Natural killer cell (primary cell): Measurements from ENCODE around the gene ZC3H4. TPM values are rescaled to one million over a fixed set of nuclear protein-coding genes. Genes with fewer than 3 reads are reported as not detected.
A peak's percentile ranks its signal among the peaks of the same experiment; 100 is the strongest.

ENCODE experiments used
- ATAC-seq, 3 donors: fragments of 150-1000 bp in 2 of 3; fragments of 200-7000 bp in 1 of 3; cut with Tn5 transposase; 1 replicate in 1 of 3; 2 replicates in 2 of 3; pipeline ENCODE4 v1.10.0; 2021; ENCODE audit warnings: mild to moderate bottlenecking in 2 of 3, moderate library complexity in 2 of 3
- DNase-seq, 2 donors: peaks; one replicate each; pipeline versions ENCODE4 v3.0.0 to v3.0.0-alpha.2; 2013 to 2021; ENCODE audit warnings: mixed read lengths in 1 of 2
- H3K27ac ChIP-seq: one replicate; pipeline ENCODE4 v1.5.1; 2013; ENCODE audit warnings: mild to moderate bottlenecking, low read length
- H3K27me3 ChIP-seq: one replicate; pipeline ENCODE4 v1.6.1; 2013; ENCODE audit warnings: low read length; ENCODE audit not compliant: control insufficient read depth, insufficient read depth
- H3K36me3 ChIP-seq: one replicate; pipeline ENCODE4 v1.6.1; 2013; ENCODE audit warnings: low read length; ENCODE audit not compliant: control insufficient read depth, insufficient read depth
- H3K4me1 ChIP-seq: one replicate; pipeline ENCODE4 v1.6.1; 2013; ENCODE audit warnings: low read length; ENCODE audit not compliant: control insufficient read depth, insufficient read depth
- H3K4me3 ChIP-seq: one replicate; pipeline ENCODE4 v1.5.1; 2013; ENCODE audit warnings: low read length
- H3K9me3 ChIP-seq: one replicate; pipeline ENCODE4 v1.6.1; 2013; ENCODE audit warnings: low read length; ENCODE audit not compliant: control insufficient read depth, insufficient read depth
- H3K27ac Mint-ChIP-seq, 2 donors: one replicate each; pipeline ENCODE4 v1.8.0; 2022; ENCODE audit warnings: mild to moderate bottlenecking in 2 of 2, mixed read lengths in 2 of 2, moderate library complexity in 1 of 2
- H3K27me3 Mint-ChIP-seq, 2 donors: one replicate each; pipeline ENCODE4 v1.8.0; 2022; ENCODE audit warnings: low read depth in 2 of 2, mixed read lengths in 2 of 2
- H3K36me3 Mint-ChIP-seq: one replicate; pipeline ENCODE4 v1.8.0; 2022; ENCODE audit warnings: mixed read lengths
- H3K4me1 Mint-ChIP-seq, 2 donors: one replicate each; pipeline ENCODE4 v1.8.0; 2022; ENCODE audit warnings: mixed read lengths in 2 of 2
- H3K4me3 Mint-ChIP-seq: one replicate; pipeline ENCODE4 v1.8.0; 2022; ENCODE audit warnings: mild to moderate bottlenecking, moderate library complexity, mixed read lengths
- H3K9me3 Mint-ChIP-seq, 2 donors: one replicate each; pipeline ENCODE4 v1.8.0; 2022; ENCODE audit warnings: mixed read lengths in 2 of 2
- CTCF ChIP-seq: fragments of 200-600 bp; IDR thresholded peaks from one replicate; pipeline ENCODE4 v1.8.0; 2022; ENCODE audit warnings: antibody characterized with exemption
- WGBS: methylation state at CpG from one replicate; pipeline ENCODE4 v1.1.7; 2013; ENCODE audit warnings: missing lambda C conversion rate; ENCODE audit not compliant: insufficient coverage; 5-methylcytosine and 5-hydroxymethylcytosine counted together
- intact Hi-C: fragments of 100-400 bp; cut with micrococcal nuclease; formaldehyde crosslinking; loops from one replicate; pipeline ENCODE4 v1.14.2; 2022
- total RNA-seq, 4 donors: library from RNA; stranded (reverse); fragments of 120-200 nt in 1 of 4; gene quantifications; one replicate each; pipeline versions ENCODE4 v1.2.3 to v1.2.4, GENCODE V29; 2013 to 2022

The ZC3H4 gene
- total RNA-seq, 3 donors from 2014 or later (not counting 1 experiment from before 2014, with no cell fraction given), result 71.2 to 75.3 (median 73.3) TPM

GRCh38 chr19:47111682-47112165, 1.9 kb downstream of the ZC3H4 start:
- Histone ChIP-seq H3K27ac (peak overlapping the region; percentile 98), H3K9me3 (no peaks in the 10 kb centered on the region), H3K4me3 (peak overlapping the region; percentile 83), H3K36me3 (peaks cover 3% of the 10 kb centered on the region), H3K4me1 (peaks cover 27% of the 10 kb centered on the region), H3K27me3 (no peaks in the 10 kb centered on the region)
- peak overlapping the region; percentile 99 for H3K4me3 Mint-ChIP-seq
- DNase-seq, result no peak
- no peak for ATAC-seq
- H3K4me1 Mint-ChIP-seq, result peaks cover 61 to 64% of the 10 kb centered on the region in 2 donors
- H3K27ac Mint-ChIP-seq, result peak overlapping the region; percentile 99 to 100
- intact Hi-C loops, result loop anchor here (2.0 to 5.0 kb wide), 4 partner anchors 19 to 509 kb away; partner anchors contain the start of genes CALM3 and SAE1
- no peaks in the 10 kb centered on the region for H3K36me3 Mint-ChIP-seq
- H3K27me3 Mint-ChIP-seq, result peaks cover 0 to 4% of the 10 kb centered on the region in 2 donors
- WGBS, result under 1% methylated on average over 24 of the region's 24 CpGs
- TF ChIP-seq CTCF, result no peak
- H3K9me3 Mint-ChIP-seq, result no peaks in the 10 kb centered on the region

- TF ChIP-seq CTCF, result no peak
- Histone ChIP-seq H3K4me1 (peaks cover 34% of the 10 kb centered on the region), H3K9me3 (no peaks in the 10 kb centered on the region), H3K27ac (peak overlapping the region; percentile 98), H3K4me3 (peak overlapping the region; percentile 83), H3K36me3 (peaks cover 3% of the 10 kb centered on the region), H3K27me3 (no peaks in the 10 kb centered on the region)
- under 1% methylated on average over 35 of the region's 35 CpGs for WGBS
- no peaks in the 10 kb centered on the region for H3K36me3 Mint-ChIP-seq
- DNase-seq, result peak; percentile 50 to 79
- H3K27me3 Mint-ChIP-seq, result peaks cover 0 to 4% of the 10 kb centered on the region in 2 donors
- no peaks in the 10 kb centered on the region for H3K9me3 Mint-ChIP-seq
- H3K4me1 Mint-ChIP-seq, result peaks cover 67 to 70% of the 10 kb centered on the region in 2 donors
- intact Hi-C loops, result loop anchor here (5.0 kb wide), 3 partner anchors 34 to 509 kb away; partner anchors contain the start of gene CALM3
- H3K27ac Mint-ChIP-seq, result peak overlapping the region; percentile 99 to 100
- no peak for ATAC-seq
- H3K4me3 Mint-ChIP-seq, result peak overlapping the region; percentile 99
Measured at GRCh38 chr19:47111006-47111621, 2.5 kb downstream of the ZC3H4 start.

- no peaks in the 10 kb centered on the region for H3K9me3 Mint-ChIP-seq
- peaks cover 3% of the 10 kb centered on the region for H3K36me3 ChIP-seq
- peaks cover 72 to 75% of the 10 kb centered on the region in 2 donors for H3K4me1 Mint-ChIP-seq
- DNase-seq (peak in 1 of 2 donors; percentile 67), ATAC-seq (no peak)
- peaks cover 0 to 4% of the 10 kb centered on the region in 2 donors for H3K27me3 Mint-ChIP-seq
- H3K4me3 ChIP-seq, result peak overlapping the region; percentile 83
- H3K27ac ChIP-seq, result peak overlapping the region; percentile 98
- H3K4me1 ChIP-seq, result peaks cover 35% of the 10 kb centered on the region
- intact Hi-C loops, result loop anchor here (5.0 kb wide), 3 partner anchors 33 to 508 kb away; partner anchors contain the start of gene CALM3
- TF ChIP-seq CTCF, result no peak
- WGBS, result 0% methylated on average over 10 of the region's 12 CpGs
- no peaks in the 10 kb centered on the region for H3K27me3 ChIP-seq
- peak overlapping the region; percentile 99 for H3K4me3 Mint-ChIP-seq
- no peaks in the 10 kb centered on the region for H3K9me3 ChIP-seq
- H3K27ac Mint-ChIP-seq, result peak overlapping the region; percentile 99 to 100
- no peaks in the 10 kb centered on the region for H3K36me3 Mint-ChIP-seq
Measured at GRCh38 chr19:47110521-47111005, 3.0 kb downstream of the ZC3H4 start.
